GM12872 (cell line): ENCODE data around the gene SETD2.

ENCODE experiments used
- CTCF ChIP-seq: IDR thresholded peaks from 3 replicates; pipeline ENCODE4 v1.5.1; 2011; ENCODE audit warnings: low read depth, mild to moderate bottlenecking, low read length, moderate library complexity; ENCODE audit not compliant: insufficient read depth

The SETD2 gene

GRCh38 chr3:46974421-46975171, 189.3 kb downstream of the SETD2 start:
- TF ChIP-seq CTCF = no peak

GRCh38 chr3:46972396-46972795, 191.5 kb downstream of the SETD2 start:
- no peak for TF ChIP-seq CTCF

GRCh38 chr3:46971742-46972141, 192.2 kb downstream of the SETD2 start:
- TF ChIP-seq CTCF = no peak

GRCh38 chr3:46971151-46971550, 192.8 kb downstream of the SETD2 start:
- TF ChIP-seq CTCF = no peak

GRCh38 chr3:46970391-46971091, 193.4 kb downstream of the SETD2 start:
- no peak for TF ChIP-seq CTCF

- TF ChIP-seq CTCF = no peak
Observed at GRCh38 chr3:46968783-46969428, 195.0 kb downstream of the SETD2 start.

GRCh38 chr3:46966811-46967210, 197.1 kb downstream of the SETD2 start:
- TF ChIP-seq CTCF = no peak
